Naive thymus-derived CD4-positive, alpha-beta T cell (primary cell): ENCODE data around the gene FNDC3B. TPM values are rescaled to one million over a fixed set of nuclear protein-coding genes. Genes with fewer than 3 reads are reported as not detected.
A peak's percentile ranks its signal among the peaks of the same experiment; 100 is the strongest.

Experiments used
- ATAC-seq: fragments of 150-1000 bp; cut with Tn5 transposase; 2 replicates; pipeline ENCODE4 v1.10.0; 2021; ENCODE audit warnings: mild to moderate bottlenecking, moderate library complexity
- CTCF ChIA-PET: fragments of 350-600 bp; sonication (Branson Sonifier 250); formaldehyde crosslinking; loops from one replicate; lab custom pipeline; 2021; ENCODE audit warnings: antibody characterized with exemption; lab: Charles Lee
- POLR2A ChIA-PET: fragments of 350-600 bp; sonication (Branson Sonifier 250); formaldehyde crosslinking; loops from one replicate; lab custom pipeline; 2021; ENCODE audit warnings: antibody characterized with exemption, inconsistent platforms; lab: Charles Lee
- DNase-seq, 9 donors: peaks; one replicate each; pipeline versions ENCODE4 v3.0.0 to v3.0.0-alpha.2; 2020 to 2022; ENCODE audit warnings: mixed read lengths in 1 of 9
- H3K27ac ChIP-seq: one replicate; pipeline ENCODE4 v1.7.0; 2013; ENCODE audit warnings: mild to moderate bottlenecking, low read depth, low read length, moderate library complexity
- H3K27me3 ChIP-seq, 2 donors: one replicate each; pipeline ENCODE4 v1.7.0; 2013; ENCODE audit warnings: low read length in 2 of 2, mild to moderate bottlenecking in 2 of 2, moderate library complexity in 2 of 2; ENCODE audit not compliant: control insufficient read depth in 2 of 2, insufficient read depth in 2 of 2
- H3K36me3 ChIP-seq, 3 experiments: 1 replicate in 2 of 3; 2 replicates in 1 of 3; pipeline ENCODE4 v1.7.0; 2013; ENCODE audit warnings: low read length in 3 of 3, mild to moderate bottlenecking in 3 of 3, moderate library complexity in 1 of 3; ENCODE audit not compliant: insufficient read depth in 3 of 3, control insufficient read depth in 2 of 3
- H3K4me1 ChIP-seq, 2 donors: one replicate each; pipeline ENCODE4 v1.7.0; 2013; ENCODE audit warnings: low read length in 2 of 2, mild to moderate bottlenecking in 2 of 2, moderate library complexity in 1 of 2; ENCODE audit not compliant: control insufficient read depth in 2 of 2, insufficient read depth in 2 of 2
- H3K4me3 ChIP-seq: 2 replicates; pipeline ENCODE4 v1.7.0; 2013; ENCODE audit warnings: mild to moderate bottlenecking, low read length
- H3K9me3 ChIP-seq, 3 experiments: 1 replicate in 2 of 3; 2 replicates in 1 of 3; pipeline ENCODE4 v1.7.0; 2013; ENCODE audit warnings: low read length in 3 of 3; ENCODE audit not compliant: control insufficient read depth in 2 of 3
- H3K27ac Mint-ChIP-seq, 9 donors: one replicate each; pipeline ENCODE4 v1.8.0; 2020 to 2022; ENCODE audit warnings: mixed read lengths in 9 of 9, mild to moderate bottlenecking in 8 of 9, moderate library complexity in 5 of 9, inconsistent platforms in 2 of 9
- H3K27me3 Mint-ChIP-seq, 5 donors: one replicate each; pipeline ENCODE4 v1.8.0; 2021 to 2022; ENCODE audit warnings: mixed read lengths in 5 of 5, mild to moderate bottlenecking in 1 of 5
- H3K36me3 Mint-ChIP-seq, 5 donors: one replicate each; pipeline ENCODE4 v1.8.0; 2020 to 2022; ENCODE audit warnings: mixed read lengths in 5 of 5, mild to moderate bottlenecking in 3 of 5, inconsistent platforms in 1 of 5
- H3K4me1 Mint-ChIP-seq, 7 donors: one replicate each; pipeline ENCODE4 v1.8.0; 2020 to 2022; ENCODE audit warnings: mixed read lengths in 7 of 7, mild to moderate bottlenecking in 3 of 7, inconsistent platforms in 1 of 7
- H3K4me3 Mint-ChIP-seq, 10 donors: one replicate each; pipeline ENCODE4 v1.8.0; 2020 to 2022; ENCODE audit warnings: mild to moderate bottlenecking in 10 of 10, mixed read lengths in 10 of 10, moderate library complexity in 6 of 10, inconsistent platforms in 2 of 10
- H3K9me3 Mint-ChIP-seq, 11 donors: one replicate each; pipeline ENCODE4 v1.8.0; 2020 to 2022; ENCODE audit warnings: mixed read lengths in 11 of 11, mild to moderate bottlenecking in 4 of 11, inconsistent platforms in 1 of 11, moderate library complexity in 1 of 11
- intact Hi-C, 2 donors: fragments of 100-400 bp; cut with micrococcal nuclease; formaldehyde crosslinking; loops; one replicate each; pipeline ENCODE4 v1.15.1; 2023
- polyA plus RNA-seq, 2 donors: library from polyadenylated mRNA; unstranded; fragments of 300-500 nt; fragmentation: Illumina TruSeq; gene quantifications; one replicate each; pipeline ENCODE4 v1.2.3, GENCODE V29; 2021
- total RNA-seq, 6 experiments: library from RNA in 5 of 6; stranded (reverse) in 5 of 6; gene quantifications; 1 replicate in 5 of 6; 2 replicates in 1 of 6; pipeline ENCODE4 v1.2.3 and lab custom pipeline; 2021 to 2026

FNDC3B gene
- total and polyA plus RNA-seq, 7 experiments from 2014 or later = 8.6 to 78.6 (median 25.6) TPM

DNA sequence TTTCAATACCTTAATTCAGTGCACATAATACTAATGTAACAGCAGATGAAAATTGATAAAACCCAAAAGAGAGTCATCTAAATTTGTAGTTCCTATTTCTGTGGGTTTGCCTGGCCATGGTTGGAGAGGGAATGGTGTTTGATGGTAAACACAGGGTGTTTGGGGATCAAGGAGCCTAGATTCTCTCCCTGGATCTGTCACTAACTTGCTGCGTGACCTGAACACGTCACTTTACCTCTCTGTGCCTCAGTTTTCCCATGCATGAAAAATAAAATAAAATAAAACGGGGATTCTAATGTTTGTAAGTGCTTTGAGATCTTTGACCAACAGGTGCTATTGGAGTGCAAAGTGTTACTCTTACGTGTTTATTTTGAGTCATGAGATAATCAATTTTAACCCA lies 359.1 kb downstream of the FNDC3B start:
- H3K36me3 Mint-ChIP-seq = peaks cover 7 to 73% (median 60%) of the 10 kb centered on the region in 5 donors
- POLR2A ChIA-PET = no interaction called here

DNA sequence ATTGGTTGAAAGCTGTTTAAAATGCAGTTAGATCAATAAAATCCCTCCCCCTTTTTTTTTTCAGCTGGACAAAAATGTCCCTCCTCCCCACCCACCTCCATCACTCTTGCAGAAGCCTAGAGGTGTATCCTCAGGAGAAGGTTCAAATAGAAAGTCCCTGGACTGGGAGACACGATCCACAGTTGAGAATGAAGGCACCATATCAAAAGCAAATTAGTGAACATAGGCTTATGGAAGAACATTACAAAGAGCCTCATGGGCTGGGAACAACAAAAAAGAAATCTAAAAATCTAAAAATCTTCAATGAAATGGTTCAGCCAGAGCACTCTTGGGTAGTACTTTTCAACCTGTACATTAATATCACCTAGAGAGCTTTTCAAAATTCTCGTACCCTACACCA lies 362.7 kb downstream of the FNDC3B start:
- Mint-ChIP-seq H3K4me3 (no peak overlapping the region), H3K27me3 (peaks cover 0 to 10% (median 0%) of the 10 kb centered on the region in 5 donors), H3K9me3 (peaks cover 0 to 31% (median 13%) of the 10 kb centered on the region in 11 donors), H3K4me1 (peaks cover 0 to 2% (median 0%) of the 10 kb centered on the region in 7 donors), H3K36me3 (peaks cover 6 to 42% (median 33%) of the 10 kb centered on the region in 5 donors), H3K27ac (no peak overlapping the region)
- H3K4me3 ChIP-seq = no peak overlapping the region
- H3K27me3 ChIP-seq = no peaks in the 10 kb centered on the region
- H3K27ac ChIP-seq = no peak overlapping the region
- CTCF ChIA-PET = interaction anchor here (0.6 kb wide), 1 partner anchor 256 kb away, joined by 3 read pairs; no protein-coding TSS in a partner anchor
- no peaks in the 10 kb centered on the region for H3K4me1 ChIP-seq
- H3K9me3 ChIP-seq = no peaks in the 10 kb centered on the region
- ATAC-seq (no peak), DNase-seq (no peak)
- intact Hi-C loops = no loop called here
- POLR2A ChIA-PET = no interaction called here
- H3K36me3 ChIP-seq = peaks cover 0 to 3% (median 0%) of the 10 kb centered on the region in 3 experiments

More for the DNA sequence above, 359.1 kb downstream of the FNDC3B start:
- Histone ChIP-seq H3K4me3 (no peak overlapping the region), H3K27me3 (no peaks in the 10 kb centered on the region), H3K27ac (no peak overlapping the region), H3K9me3 (no peaks in the 10 kb centered on the region), H3K4me1 (no peaks in the 10 kb centered on the region), H3K36me3 (peaks cover 0 to 6% (median 0%) of the 10 kb centered on the region in 3 experiments)
- no peak for DNase-seq
- H3K9me3 Mint-ChIP-seq = peaks cover 0 to 25% (median 12%) of the 10 kb centered on the region in 11 donors
- H3K4me3 Mint-ChIP-seq = no peak overlapping the region
- H3K27ac Mint-ChIP-seq = no peak overlapping the region
- no peak for ATAC-seq
- peaks cover 0 to 2% (median 0%) of the 10 kb centered on the region in 7 donors for H3K4me1 Mint-ChIP-seq
- intact Hi-C loops = no loop called here
- H3K27me3 Mint-ChIP-seq = peaks cover 0 to 3% (median 0%) of the 10 kb centered on the region in 5 donors
- CTCF ChIA-PET = no interaction called here

DNA sequence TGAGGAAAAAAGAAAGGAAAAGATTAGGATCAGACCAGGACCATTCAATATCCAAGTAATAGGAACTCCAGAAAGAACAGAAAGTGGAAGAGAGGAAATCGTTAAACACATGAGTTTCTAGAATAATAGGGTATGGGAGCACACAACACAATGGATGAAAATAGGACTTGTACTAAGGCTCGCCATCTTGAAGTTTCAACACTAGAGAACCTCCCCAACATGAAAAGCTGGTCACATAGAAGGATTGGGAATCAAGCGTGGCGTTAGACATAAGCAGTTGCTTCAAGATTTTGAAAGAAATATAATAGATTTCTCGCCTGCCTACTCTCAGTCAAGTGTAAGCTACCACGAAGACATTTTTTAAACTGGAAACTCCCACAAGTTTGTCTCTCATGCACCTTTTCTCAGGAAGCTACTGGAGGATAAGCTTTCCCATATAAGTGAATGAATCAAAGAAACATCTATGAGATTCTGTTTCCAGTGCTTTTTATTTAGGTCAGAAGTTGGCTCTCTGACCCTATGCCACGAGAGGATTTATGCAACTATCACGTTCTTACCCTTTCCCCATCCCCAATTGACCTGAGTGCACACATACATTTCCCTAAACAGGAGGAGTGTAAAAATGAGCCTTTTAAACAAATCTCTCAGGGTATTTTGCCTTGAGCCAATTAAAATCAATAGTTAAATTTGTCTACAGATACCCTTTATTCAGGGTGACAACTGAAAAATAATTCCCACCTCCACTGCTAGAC lies 363.7 kb downstream of the FNDC3B start:
- H3K4me3 Mint-ChIP-seq = peak overlapping the region in 1 of 10 donors; percentile 43
- intact Hi-C loops = no loop called here
- no peak overlapping the region for H3K27ac Mint-ChIP-seq
- no peaks in the 10 kb centered on the region for H3K9me3 ChIP-seq
- H3K36me3 Mint-ChIP-seq = peaks cover 6 to 41% (median 28%) of the 10 kb centered on the region in 5 donors
- CTCF ChIA-PET = interaction anchor here (0.8 kb wide), 1 partner anchor 438 kb away, joined by 5 read pairs; no protein-coding TSS in a partner anchor
- no peaks in the 10 kb centered on the region for H3K36me3 ChIP-seq
- H3K27me3 Mint-ChIP-seq = peaks cover 0 to 15% (median 0%) of the 10 kb centered on the region in 5 donors
- H3K4me1 ChIP-seq = no peaks in the 10 kb centered on the region
- no peaks in the 10 kb centered on the region for H3K27me3 ChIP-seq
- H3K4me1 Mint-ChIP-seq = peaks cover 0 to 2% (median 0%) of the 10 kb centered on the region in 7 donors
- H3K9me3 Mint-ChIP-seq = peaks cover 0 to 31% (median 13%) of the 10 kb centered on the region in 11 donors
- H3K27ac ChIP-seq = no peak overlapping the region
- POLR2A ChIA-PET = no interaction called here
- H3K4me3 ChIP-seq = no peak overlapping the region
- no peak for ATAC-seq
- no peak for DNase-seq

DNA sequence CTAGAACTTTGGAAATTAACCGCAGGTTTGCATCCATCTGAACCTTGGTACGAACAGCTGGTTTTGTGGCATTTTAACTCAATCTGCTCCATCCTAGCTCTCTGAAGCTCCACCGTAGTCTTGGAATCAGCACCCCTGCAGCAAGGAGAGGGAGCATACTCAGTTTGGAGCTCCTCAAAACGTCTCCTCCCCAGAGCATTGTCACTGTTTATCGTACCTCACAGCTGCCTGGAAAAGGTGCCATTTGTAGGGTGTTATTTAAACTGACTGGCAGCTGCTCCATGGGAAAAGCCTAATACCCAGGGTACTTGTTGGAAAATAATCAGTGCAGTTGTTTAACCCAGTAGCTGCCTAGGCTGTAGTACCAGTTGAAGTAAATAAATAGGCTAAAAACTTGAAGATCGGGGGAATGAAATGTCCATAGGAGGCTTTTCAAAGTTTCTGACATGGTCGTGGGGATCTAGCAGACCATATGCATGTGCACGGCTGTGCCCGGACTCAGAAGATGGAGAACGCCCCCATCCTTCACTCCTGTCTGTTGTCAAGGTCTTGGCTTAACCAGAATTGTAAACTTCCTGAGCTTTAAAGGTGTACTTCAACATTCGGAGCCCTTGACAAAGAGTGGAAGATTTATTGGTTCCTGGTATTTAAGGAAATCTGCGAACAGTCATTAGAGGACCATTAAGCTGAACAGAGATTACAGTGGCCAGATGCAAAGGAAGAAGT lies 365.0 kb downstream of the FNDC3B start:
- H3K4me3 Mint-ChIP-seq = no peak overlapping the region
- Histone ChIP-seq H3K9me3 (no peaks in the 10 kb centered on the region), H3K4me3 (no peak overlapping the region), H3K4me1 (no peaks in the 10 kb centered on the region), H3K27ac (no peak overlapping the region), H3K36me3 (no peaks in the 10 kb centered on the region), H3K27me3 (no peaks in the 10 kb centered on the region)
- H3K4me1 Mint-ChIP-seq = peaks cover 0 to 2% (median 0%) of the 10 kb centered on the region in 7 donors
- ChIA-PET CTCF (interaction anchor here (0.6 to 1.4 kb wide), 2 partner anchors 72 to 219 kb away, joined by 3 to 4 read pairs; no protein-coding TSS in a partner anchor), POLR2A (no interaction called here)
- no peak for DNase-seq
- H3K27ac Mint-ChIP-seq = no peak overlapping the region
- H3K36me3 Mint-ChIP-seq = peaks cover 6 to 29% (median 25%) of the 10 kb centered on the region in 5 donors
- intact Hi-C loops = no loop called here
- peaks cover 0 to 19% (median 0%) of the 10 kb centered on the region in 5 donors for H3K27me3 Mint-ChIP-seq
- no peak for ATAC-seq
- peaks cover 0 to 31% (median 13%) of the 10 kb centered on the region in 11 donors for H3K9me3 Mint-ChIP-seq

DNA sequence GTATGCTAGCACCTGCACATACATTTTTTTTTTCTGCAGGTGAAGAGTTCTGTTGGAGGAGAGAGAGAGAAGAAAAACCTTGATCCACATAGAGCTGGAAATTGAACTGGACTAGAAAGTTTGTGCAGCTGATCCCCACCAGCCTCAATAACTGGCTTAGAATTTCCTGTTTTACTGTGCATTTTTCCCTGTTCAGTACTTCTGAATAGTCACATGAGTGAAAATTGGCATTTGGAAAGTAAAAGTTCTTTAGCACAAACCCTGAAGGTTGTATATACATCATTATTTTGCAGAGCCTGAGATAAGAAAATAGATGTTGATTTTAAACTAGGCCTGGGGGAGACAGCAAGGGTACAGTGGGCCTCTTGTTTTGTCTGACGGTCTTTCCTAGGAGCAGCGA lies 366.5 kb downstream of the FNDC3B start:
- intact Hi-C loops = no loop called here
- no peak overlapping the region for H3K27ac ChIP-seq
- H3K36me3 Mint-ChIP-seq = peaks cover 6 to 19% (median 18%) of the 10 kb centered on the region in 5 donors
- H3K9me3 Mint-ChIP-seq = peaks cover 0 to 31% (median 13%) of the 10 kb centered on the region in 11 donors
- CTCF ChIA-PET = interaction anchor here (0.6 kb wide), 1 partner anchor 270 kb away, joined by 3 read pairs; no protein-coding TSS in a partner anchor
- H3K4me1 ChIP-seq = no peaks in the 10 kb centered on the region
- H3K27me3 Mint-ChIP-seq = peaks cover 0 to 21% (median 0%) of the 10 kb centered on the region in 5 donors
- peaks cover 0 to 2% (median 0%) of the 10 kb centered on the region in 7 donors for H3K4me1 Mint-ChIP-seq
- ATAC-seq (no peak), DNase-seq (no peak)
- no peaks in the 10 kb centered on the region for H3K27me3 ChIP-seq
- H3K4me3 Mint-ChIP-seq = no peak overlapping the region
- no peaks in the 10 kb centered on the region for H3K36me3 ChIP-seq
- POLR2A ChIA-PET = no interaction called here
- H3K27ac Mint-ChIP-seq = no peak overlapping the region
- H3K9me3 ChIP-seq = no peaks in the 10 kb centered on the region
- no peak overlapping the region for H3K4me3 ChIP-seq

DNA sequence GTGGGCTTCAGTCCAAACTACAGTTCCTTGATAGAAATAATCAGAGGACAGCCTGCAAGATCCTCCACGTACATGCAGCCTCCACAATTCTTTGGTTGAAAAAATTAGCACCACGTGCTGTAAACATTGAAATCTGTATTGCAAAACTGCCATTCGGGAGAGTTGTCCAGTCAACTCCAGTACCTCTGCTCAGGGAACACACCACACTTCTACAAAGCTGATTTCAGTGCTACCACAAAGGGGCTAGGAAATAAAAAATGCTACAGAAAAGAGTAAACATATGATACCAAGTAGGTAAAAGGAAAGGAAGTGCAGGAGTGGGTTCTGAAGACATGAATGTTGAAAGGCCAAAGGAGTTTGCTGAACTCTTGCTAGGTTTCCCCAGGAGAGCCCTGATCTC lies 368.5 kb downstream of the FNDC3B start:
- Histone ChIP-seq H3K36me3 (no peaks in the 10 kb centered on the region), H3K4me1 (no peaks in the 10 kb centered on the region), H3K27me3 (no peaks in the 10 kb centered on the region), H3K9me3 (no peaks in the 10 kb centered on the region), H3K4me3 (no peak overlapping the region), H3K27ac (no peak overlapping the region)
- Mint-ChIP-seq H3K9me3 (peaks cover 0 to 20% (median 3%) of the 10 kb centered on the region in 11 donors), H3K4me1 (no peaks in the 10 kb centered on the region), H3K27ac (no peak overlapping the region), H3K36me3 (no peaks in the 10 kb centered on the region), H3K4me3 (no peak overlapping the region), H3K27me3 (peaks cover 0 to 21% (median 5%) of the 10 kb centered on the region in 5 donors)
- ChIA-PET POLR2A (no interaction called here), CTCF (no interaction called here)
- intact Hi-C loops = no loop called here
- ATAC-seq (no peak), DNase-seq (no peak)
